ENCODE data around the gene ALPL.
A peak's percentile ranks its signal among the peaks of the same experiment; 100 is the strongest.
"Not testable (repeated sequence)": the region's sequence is repeated elsewhere in the genome, so short reads cannot be mapped to it uniquely, and the experiment has no call there.

ALPL gene

GRCh38 chr1:21509351-21510112 lies at the start of gene ALPL:
TSS of gene ALPL (plus strand) at chr1:21509423. CDS start at chr1:21554082, 44,659 bp downstream.
- no peak for DNase-seq

- not testable (repeated sequence) for DNase-seq
Observed at GRCh38 chr1:21465127-21465526, 44.1 kb upstream of the ALPL start.

- not testable (repeated sequence) for DNase-seq
Observed at GRCh38 chr1:21467946-21468345, 41.3 kb upstream of the ALPL start.

GRCh38 chr1:21468599-21468998 lies 40.6 kb upstream of the ALPL start:
- peak; percentile 59 for DNase-seq

- DNase-seq: no peak
Observed at GRCh38 chr1:21469581-21469980, 39.6 kb upstream of the ALPL start.

GRCh38 chr1:21472861-21473260 lies 36.4 kb upstream of the ALPL start:
- no peak for DNase-seq

- DNase-seq: no peak
Observed at GRCh38 chr1:21478356-21478755, 30.9 kb upstream of the ALPL start.

GRCh38 chr1:21483881-21484280 lies 25.3 kb upstream of the ALPL start:
- not testable (repeated sequence) for DNase-seq

GRCh38 chr1:21489146-21489545 lies 20.1 kb upstream of the ALPL start:
- DNase-seq: no peak

- peak; percentile 56 for DNase-seq
Observed at GRCh38 chr1:21490774-21491487, 18.3 kb upstream of the ALPL start.

- no peak for DNase-seq
Observed at GRCh38 chr1:21491488-21492355, 17.5 kb upstream of the ALPL start.

GRCh38 chr1:21492356-21492625 lies 16.9 kb upstream of the ALPL start:
- DNase-seq: no peak

GRCh38 chr1:21494196-21494595 lies 15.0 kb upstream of the ALPL start:
- DNase-seq: no peak

- no peak for DNase-seq
Observed at GRCh38 chr1:21495225-21495820, 13.9 kb upstream of the ALPL start.

GRCh38 chr1:21496063-21496462 lies 13.2 kb upstream of the ALPL start:
- no peak for DNase-seq

GRCh38 chr1:21496886-21497285 lies 12.3 kb upstream of the ALPL start:
- DNase-seq: no peak

GRCh38 chr1:21497466-21498061 lies 11.7 kb upstream of the ALPL start:
- DNase-seq: no peak

GRCh38 chr1:21499283-21499950 lies 9.8 kb upstream of the ALPL start:
- DNase-seq: no peak

GRCh38 chr1:21503706-21504377 lies 5.4 kb upstream of the ALPL start:
- no peak for DNase-seq

GRCh38 chr1:21506804-21507203 lies 2.4 kb upstream of the ALPL start:
- no peak for DNase-seq

- no peak for DNase-seq
Observed at GRCh38 chr1:21507511-21508270, 1.5 kb upstream of the ALPL start.
